Measurements from ENCODE around the gene SPCS1. TPM values are rescaled to one million over a fixed set of nuclear protein-coding genes. Genes with fewer than 3 reads are reported as not detected.

The SPCS1 gene
- total and polyA plus RNA-seq, 12 donors: 42.2 to 409 (median 137) TPM

- 93 to 95% (median 94%) methylated on average over 17 of the region's 17 CpGs for WGBS, 4 donors
- no peak for TF ChIP-seq CTCF (IDR thresholded peaks at IDR 0.05)
- no peak for TF ChIP-seq POLR2A (IDR thresholded peaks at IDR 0.05)
- Histone ChIP-seq H3K36me3 (replicated peaks in 1 of 2) (peaks cover 0 to 17% of the 10 kb centered on the region in 2 donors), H3K27ac (no peak overlapping the region), H3K4me1 (replicated peaks in 1 of 2) (peaks cover under 1 to 8% of the 10 kb centered on the region in 2 donors), H3K4me3 (no peak overlapping the region), H3K9me3 (replicated peaks in 1 of 3) (no peaks in the 10 kb centered on the region), H3K27me3 (no peaks in the 10 kb centered on the region)
- intact Hi-C loops (cut with DNase I): no loop called here
- no peak for DNase-seq
Measured at GRCh38 chr3:52712291-52713212, 6.6 kb downstream of the SPCS1 start.

GRCh38 chr3:52714335-52715302, 8.7 kb downstream of the SPCS1 start:
- TF ChIP-seq CTCF (IDR thresholded peaks at IDR 0.05) (no peak), POLR2A (IDR thresholded peaks at IDR 0.05) (no peak)
- H3K9me3 ChIP-seq (replicated peaks in 1 of 3): no peaks in the 10 kb centered on the region
- H3K27me3 ChIP-seq: no peaks in the 10 kb centered on the region
- DNase-seq: no peak
- no peaks in the 10 kb centered on the region for H3K4me1 ChIP-seq (replicated peaks in 1 of 2)
- H3K4me3 ChIP-seq: no peak overlapping the region
- peaks cover 0 to 7% of the 10 kb centered on the region in 2 donors for H3K36me3 ChIP-seq (replicated peaks in 1 of 2)
- WGBS, 4 donors: 53 to 69% (median 62%) methylated on average over 18 to 39 of the region's 39 CpGs
- no peak overlapping the region for H3K27ac ChIP-seq
- intact Hi-C loops (cut with DNase I): no loop called here

GRCh38 chr3:52715714-52716305, 9.9 kb downstream of the SPCS1 start:
- intact Hi-C loops (cut with DNase I): no loop called here
- peaks cover 0 to 7% of the 10 kb centered on the region in 2 donors for H3K36me3 ChIP-seq (replicated peaks in 1 of 2)
- no peaks in the 10 kb centered on the region for H3K4me1 ChIP-seq (replicated peaks in 1 of 2)
- TF ChIP-seq CTCF (IDR thresholded peaks at IDR 0.05) (no peak), POLR2A (IDR thresholded peaks at IDR 0.05) (no peak)
- no peaks in the 10 kb centered on the region for H3K27me3 ChIP-seq
- H3K4me3 ChIP-seq: no peak overlapping the region
- DNase-seq: no peak
- WGBS, 4 donors: 75 to 95% (median 93%) methylated on average over 6 to 11 of the region's 11 CpGs
- no peaks in the 10 kb centered on the region for H3K9me3 ChIP-seq (replicated peaks in 1 of 3)
- H3K27ac ChIP-seq: no peak overlapping the region

GRCh38 chr3:52719618-52720017, 13.7 kb downstream of the SPCS1 start:
- Histone ChIP-seq H3K4me3 (no peak overlapping the region), H3K27me3 (no peaks in the 10 kb centered on the region), H3K36me3 (replicated peaks in 1 of 2) (peaks cover 0 to 7% of the 10 kb centered on the region in 2 donors), H3K27ac (no peak overlapping the region), H3K9me3 (replicated peaks in 1 of 3) (no peaks in the 10 kb centered on the region), H3K4me1 (replicated peaks in 1 of 2) (no peaks in the 10 kb centered on the region)
- no peak for TF ChIP-seq CTCF (IDR thresholded peaks at IDR 0.05)
- TF ChIP-seq POLR2A (IDR thresholded peaks at IDR 0.05): no peak
- intact Hi-C loops (cut with DNase I): no loop called here
- DNase-seq: no peak
